Activated T-cell treated with anti-CD3 and anti-CD28 coated beads, Interleukin-2, amount 50 U/mL, for 4 hours (primary cell): ENCODE data around the gene IL1A. TPM values are rescaled to one million over a fixed set of nuclear protein-coding genes. Genes with fewer than 3 reads are reported as not detected.
A peak's percentile ranks its signal among the peaks of the same experiment; 100 is the strongest.

Source experiments
- ATAC-seq, 2 donors: fragments of 200-7000 bp; cut with Tn5 transposase; one replicate each; pipeline ENCODE4 v1.10.0; 2021
- DNase-seq: peaks from one replicate; pipeline ENCODE4 v3.0.0-alpha.2; 2020
- H3K27me3 Mint-ChIP-seq: one replicate; pipeline ENCODE4 v1.8.0; 2021; ENCODE audit warnings: low read depth, mixed read lengths
- H3K36me3 Mint-ChIP-seq: one replicate; pipeline ENCODE4 v1.8.0; 2022; ENCODE audit warnings: mixed read lengths; ENCODE audit not compliant: insufficient read depth
- H3K4me1 Mint-ChIP-seq: one replicate; pipeline ENCODE4 v1.8.0; 2021; ENCODE audit warnings: low read depth, mixed read lengths
- H3K4me3 Mint-ChIP-seq: one replicate; pipeline ENCODE4 v1.8.0; 2021; ENCODE audit warnings: mild to moderate bottlenecking, moderate library complexity, mixed read lengths
- H3K9me3 Mint-ChIP-seq: one replicate; pipeline ENCODE4 v1.8.0; 2021; ENCODE audit warnings: mixed read lengths
- total RNA-seq, 3 donors: library from RNA; stranded (reverse); gene quantifications; one replicate each; pipeline ENCODE4 v1.2.1, GENCODE V29; 2021

Gene IL1A
- total RNA-seq, 3 donors from 2014 or later: 2.0 to 4.3 (median 3.8) TPM

DNA sequence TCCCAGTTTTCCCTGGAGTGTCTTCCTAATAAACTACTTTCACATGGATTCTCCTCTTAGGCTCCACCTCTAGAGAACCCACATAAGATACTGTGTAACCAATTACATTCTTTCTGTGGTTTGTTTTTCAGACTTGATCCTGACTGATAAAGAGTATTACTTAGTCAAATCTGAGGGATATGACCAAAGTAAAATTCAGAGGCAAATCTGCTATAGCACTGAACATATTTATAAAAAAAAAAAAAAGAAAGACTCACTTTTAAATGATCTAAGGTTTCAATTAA, 33.8 kb downstream of the IL1A start:
- Mint-ChIP-seq H3K4me3 (peak overlapping the region; percentile 68), H3K4me1 (peaks cover 24% of the 10 kb centered on the region), H3K9me3 (no peaks in the 10 kb centered on the region), H3K27me3 (no peaks in the 10 kb centered on the region), H3K36me3 (no peaks in the 10 kb centered on the region)
- ATAC-seq (peak in 1 of 2 donors; percentile 25), DNase-seq (no peak)

DNA sequence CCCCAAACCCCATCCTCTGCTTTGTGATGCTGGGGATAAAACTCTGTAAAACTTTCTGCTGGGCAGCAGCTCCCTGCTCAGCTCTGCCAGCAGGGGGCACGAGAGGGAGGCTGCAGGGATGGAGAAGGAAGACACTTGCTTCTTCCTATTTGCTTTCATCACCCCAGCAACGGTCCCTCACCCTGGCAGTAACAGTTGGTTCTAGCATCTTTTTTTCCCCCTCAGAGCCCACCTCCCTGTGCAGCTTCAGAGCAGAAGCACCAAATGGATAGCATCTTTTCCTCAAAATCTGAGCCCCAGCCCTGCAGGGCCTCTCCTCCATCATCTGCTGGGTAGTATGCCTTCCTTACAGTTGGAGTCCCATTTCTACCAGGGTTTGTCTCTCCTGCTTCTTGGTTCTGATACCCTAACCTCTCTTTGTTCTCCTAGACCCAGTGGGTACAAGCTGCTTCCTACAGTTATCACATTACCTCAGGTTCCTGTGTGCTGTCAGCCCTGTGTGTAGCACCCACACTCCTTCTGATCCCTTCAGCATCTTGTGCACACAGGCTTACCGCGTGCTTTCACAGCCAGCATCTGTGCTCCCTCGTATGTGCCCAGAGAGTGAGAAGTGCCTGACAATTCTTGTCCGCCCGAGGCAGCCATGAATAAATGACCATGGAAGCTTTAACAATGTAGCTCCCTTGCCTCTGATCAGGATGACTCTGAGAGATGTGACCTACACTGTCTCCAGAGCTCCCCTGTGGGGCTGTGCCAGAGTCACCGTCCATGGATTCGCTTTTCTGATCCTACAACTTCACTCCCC, 34.3 kb downstream of the IL1A start:
- Mint-ChIP-seq H3K36me3 (no peaks in the 10 kb centered on the region), H3K9me3 (no peaks in the 10 kb centered on the region), H3K27me3 (no peaks in the 10 kb centered on the region), H3K4me3 (peak overlapping the region; percentile 68), H3K4me1 (peaks cover 20% of the 10 kb centered on the region)
- DNase-seq (peak; percentile 75), ATAC-seq (peak; percentile 85 to 89)

DNA sequence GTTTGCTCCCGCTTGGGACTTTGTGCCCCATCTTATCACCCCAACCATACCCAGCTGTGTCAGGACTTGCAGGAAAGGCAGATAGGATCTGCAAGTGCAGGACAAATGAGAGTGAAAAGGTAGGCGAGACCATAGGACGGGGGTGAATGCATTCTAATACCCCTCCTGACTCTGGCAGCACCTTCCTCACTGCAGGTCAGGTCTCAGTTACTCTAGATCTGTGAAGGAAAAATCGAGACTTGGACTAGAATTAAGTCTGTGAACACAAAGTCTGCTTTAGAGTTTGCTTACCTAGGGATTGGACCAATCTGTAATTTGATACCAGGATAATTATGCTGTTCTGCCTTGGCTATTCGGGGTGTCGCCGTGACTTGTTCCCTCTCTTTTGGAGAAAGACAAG, 43.8 kb downstream of the IL1A start:
- ATAC-seq (no peak), DNase-seq (no peak)
- Mint-ChIP-seq H3K4me3 (no peak overlapping the region), H3K27me3 (no peaks in the 10 kb centered on the region), H3K36me3 (peaks cover 2% of the 10 kb centered on the region), H3K4me1 (no peaks in the 10 kb centered on the region), H3K9me3 (no peaks in the 10 kb centered on the region)

DNA sequence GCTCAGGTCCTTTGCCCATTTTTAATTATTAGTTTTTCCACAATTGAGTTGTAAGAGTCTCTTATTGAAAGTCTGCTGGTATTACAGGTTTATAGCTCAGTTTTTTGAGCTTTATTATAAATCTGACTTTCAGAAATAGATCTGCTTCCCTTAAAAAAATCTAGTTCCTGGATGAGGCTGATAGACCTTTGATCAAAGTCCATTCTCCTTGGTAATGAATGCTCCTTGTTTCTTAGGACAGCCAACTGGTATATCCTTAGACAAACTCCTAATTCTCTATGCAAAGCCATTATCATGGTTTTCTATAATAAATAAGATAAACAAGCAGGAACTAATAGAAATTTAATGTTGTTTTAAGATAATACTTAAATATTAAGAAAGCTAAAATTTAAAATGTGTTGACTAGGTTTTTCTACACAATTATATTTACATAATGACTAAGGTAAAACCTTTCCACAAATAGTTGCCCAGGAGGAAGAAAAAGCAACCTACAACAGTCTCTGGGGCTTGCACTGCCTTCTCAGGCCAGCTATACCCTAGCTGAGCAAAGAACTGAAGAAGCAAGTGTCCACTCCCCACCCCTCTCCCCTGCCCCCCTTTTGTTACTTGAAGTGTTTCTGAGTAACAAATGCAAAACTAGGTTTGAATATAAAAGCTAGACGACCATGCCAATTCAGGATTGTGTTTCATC, 46.6 kb downstream of the IL1A start:
- ATAC-seq (no peak), DNase-seq (no peak)
- Mint-ChIP-seq H3K36me3 (no peaks in the 10 kb centered on the region), H3K27me3 (no peaks in the 10 kb centered on the region), H3K9me3 (no peaks in the 10 kb centered on the region), H3K4me1 (no peaks in the 10 kb centered on the region), H3K4me3 (no peak overlapping the region)

DNA sequence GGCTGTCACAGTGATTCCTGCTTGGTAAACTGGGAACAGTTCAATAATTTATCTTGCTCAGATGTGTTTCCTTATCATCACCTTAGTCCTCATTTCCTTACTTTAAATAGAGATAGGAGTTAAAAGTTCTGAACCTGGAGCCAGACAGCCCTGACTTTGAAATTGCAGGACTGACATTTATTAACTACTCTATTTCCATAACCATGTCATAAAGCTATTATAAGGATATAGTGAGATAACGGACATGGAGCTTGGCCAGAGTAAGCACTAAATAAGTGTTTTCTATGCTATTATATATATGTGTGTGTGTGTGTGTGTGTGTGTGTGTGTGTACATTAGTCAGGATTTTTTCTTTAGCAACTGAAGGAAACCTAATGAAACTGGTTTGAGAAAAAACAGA, 50.4 kb downstream of the IL1A start:
- Mint-ChIP-seq H3K4me3 (no peak overlapping the region), H3K9me3 (no peaks in the 10 kb centered on the region), H3K36me3 (no peaks in the 10 kb centered on the region), H3K4me1 (no peaks in the 10 kb centered on the region), H3K27me3 (no peaks in the 10 kb centered on the region)
- no peak for DNase-seq
- ATAC-seq: no peak

DNA sequence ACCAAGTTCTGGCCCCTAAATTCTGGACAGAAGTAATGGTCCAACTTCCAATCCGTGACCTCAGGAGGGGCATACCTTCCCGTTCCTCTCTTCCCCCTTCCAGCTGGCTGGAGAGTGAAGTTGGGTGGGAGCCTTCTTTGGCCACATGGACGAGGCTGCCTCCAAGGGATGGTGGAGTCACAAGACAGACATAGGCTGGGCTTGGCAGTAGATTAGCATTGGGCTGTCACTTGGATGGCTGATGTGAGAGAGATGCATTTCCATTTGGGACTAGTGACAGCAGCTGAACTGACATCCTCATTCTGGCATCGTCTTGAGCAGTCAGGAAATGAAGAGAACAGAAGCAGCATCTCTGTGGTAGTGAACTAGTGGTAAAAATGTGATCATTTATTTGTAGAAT, 50.8 kb downstream of the IL1A start:
- ATAC-seq: no peak
- Mint-ChIP-seq H3K9me3 (no peaks in the 10 kb centered on the region), H3K27me3 (no peaks in the 10 kb centered on the region), H3K4me1 (no peaks in the 10 kb centered on the region), H3K4me3 (no peak overlapping the region), H3K36me3 (no peaks in the 10 kb centered on the region)
- no peak for DNase-seq

DNA sequence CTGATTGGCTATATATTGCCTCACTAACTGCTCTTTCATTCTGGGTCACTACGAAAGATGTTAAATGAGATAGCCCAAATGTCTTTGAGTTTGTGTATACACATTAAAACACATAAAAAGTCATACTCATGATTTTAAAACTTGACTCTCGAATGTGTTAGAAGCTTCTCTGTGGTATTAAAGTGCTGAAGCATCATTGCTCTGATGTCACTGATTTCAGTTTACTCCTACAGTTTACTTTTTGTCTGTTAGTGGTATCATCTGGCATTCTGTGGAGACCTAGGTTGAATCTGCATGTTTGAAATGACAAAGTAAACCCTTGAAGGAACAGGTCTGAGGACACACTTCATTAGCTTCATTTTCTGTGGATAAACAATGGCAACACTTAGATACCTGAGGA, 52.8 kb downstream of the IL1A start:
- H3K4me1 Mint-ChIP-seq: peaks cover 4% of the 10 kb centered on the region
- DNase-seq (no peak), ATAC-seq (no peak)
- H3K9me3 Mint-ChIP-seq: no peaks in the 10 kb centered on the region
- H3K27me3 Mint-ChIP-seq: peaks cover 4% of the 10 kb centered on the region
- no peak overlapping the region for H3K4me3 Mint-ChIP-seq
- no peaks in the 10 kb centered on the region for H3K36me3 Mint-ChIP-seq

DNA sequence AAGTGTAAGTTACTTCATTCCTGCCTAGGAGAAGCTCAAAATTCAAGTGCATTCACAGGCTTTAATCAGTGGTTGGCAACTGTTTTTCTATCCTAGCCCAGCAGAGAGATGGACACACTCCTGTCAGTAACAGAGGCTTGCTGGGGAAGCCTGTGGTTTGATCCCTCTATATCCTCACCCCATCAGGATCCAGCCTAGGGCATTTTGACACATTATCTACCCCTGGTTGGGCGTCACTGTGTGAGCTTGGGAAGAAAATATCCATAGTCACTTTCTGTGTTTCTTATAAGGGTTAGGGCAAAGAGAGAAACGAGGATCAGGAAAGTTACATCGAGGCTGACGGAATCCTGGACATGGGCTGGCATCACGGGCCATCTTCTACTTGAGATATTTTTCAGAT, 53.5 kb downstream of the IL1A start:
- Mint-ChIP-seq H3K27me3 (peaks cover 4% of the 10 kb centered on the region), H3K9me3 (no peaks in the 10 kb centered on the region), H3K4me1 (peaks cover 5% of the 10 kb centered on the region), H3K4me3 (no peak overlapping the region), H3K36me3 (no peaks in the 10 kb centered on the region)
- ATAC-seq (no peak), DNase-seq (no peak)

DNA sequence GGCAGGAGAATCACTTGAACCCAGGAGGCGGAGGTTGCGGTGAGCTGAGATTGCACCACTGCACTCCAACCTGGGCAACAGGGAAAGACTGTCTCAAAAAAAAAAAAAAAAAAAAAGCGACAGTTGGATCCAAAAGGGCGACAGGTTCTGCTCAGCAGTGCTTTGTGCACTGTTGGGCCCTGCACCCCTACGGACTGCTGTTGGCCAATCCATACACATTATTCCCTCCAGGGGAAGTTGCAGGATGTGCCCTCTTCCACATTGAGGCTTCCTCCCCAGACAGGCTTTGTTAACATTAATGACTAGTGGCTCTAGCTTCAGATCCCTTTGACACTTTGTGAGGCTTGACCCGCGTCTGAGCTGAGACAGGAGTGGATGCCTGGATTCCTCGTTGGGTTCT, 54.1 kb downstream of the IL1A start:
- ATAC-seq: no peak
- no peaks in the 10 kb centered on the region for H3K36me3 Mint-ChIP-seq
- peaks cover 4% of the 10 kb centered on the region for H3K27me3 Mint-ChIP-seq
- H3K4me1 Mint-ChIP-seq: peaks cover 5% of the 10 kb centered on the region
- no peak overlapping the region for H3K4me3 Mint-ChIP-seq
- DNase-seq: no peak
- H3K9me3 Mint-ChIP-seq: no peaks in the 10 kb centered on the region

DNA sequence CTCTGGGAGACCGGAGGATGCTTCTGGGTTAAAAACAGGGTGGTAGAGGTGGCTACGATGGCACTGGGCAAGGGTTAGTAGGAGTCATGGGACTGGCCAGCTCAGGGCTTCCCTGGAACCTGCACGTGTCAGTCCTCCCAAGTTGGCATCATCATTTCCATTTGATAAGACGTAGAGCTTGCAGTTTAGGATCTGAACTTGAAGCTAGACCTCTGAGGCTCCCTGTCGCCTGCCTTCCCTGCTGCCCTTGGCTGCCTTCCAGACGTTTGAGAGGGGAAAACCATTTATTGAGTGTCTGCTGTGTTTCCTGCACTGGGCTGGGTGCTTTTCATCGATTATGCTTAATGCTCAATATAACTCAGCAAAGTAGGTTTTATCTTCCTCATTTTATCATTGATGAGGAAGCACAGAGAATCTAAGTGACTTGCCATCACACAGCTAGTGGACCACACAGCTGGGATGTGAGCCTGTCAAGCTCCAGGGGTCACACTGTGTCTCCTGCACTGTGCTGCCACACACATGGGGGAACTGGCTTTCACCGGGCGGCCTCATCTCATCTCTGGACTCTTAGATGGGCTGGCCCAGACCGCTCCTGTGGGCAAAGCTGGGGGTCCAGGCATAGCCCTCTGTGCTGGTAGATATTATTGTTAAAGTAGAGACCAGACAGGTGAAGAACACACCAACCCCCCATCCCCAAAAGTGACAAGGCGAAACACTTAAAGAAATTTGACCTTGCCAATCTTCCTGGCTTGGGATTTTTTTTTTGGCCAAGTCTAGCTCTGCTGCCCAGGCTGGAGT, 55.7 kb downstream of the IL1A start:
- Mint-ChIP-seq H3K9me3 (no peaks in the 10 kb centered on the region), H3K4me3 (no peak overlapping the region), H3K27me3 (peaks cover 4% of the 10 kb centered on the region), H3K4me1 (peaks cover 5% of the 10 kb centered on the region), H3K36me3 (no peaks in the 10 kb centered on the region)
- ATAC-seq: no peak
- no peak for DNase-seq

DNA sequence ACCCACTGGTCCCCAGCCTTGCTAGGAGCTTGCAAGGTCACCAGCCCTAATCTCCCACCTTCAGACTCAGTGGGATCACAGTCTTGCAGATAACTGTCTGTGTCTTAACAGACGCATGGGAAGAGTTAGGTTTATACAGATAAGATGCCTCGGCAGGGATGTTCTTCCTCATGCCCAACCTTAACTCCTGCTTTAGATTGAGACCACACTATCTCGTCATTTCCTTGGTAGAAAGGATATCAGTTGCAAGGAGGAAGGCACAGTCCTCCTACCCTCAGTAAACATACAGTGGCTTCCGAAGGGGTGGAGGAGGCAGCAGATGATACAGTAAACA, 56.3 kb downstream of the IL1A start:
- H3K27me3 Mint-ChIP-seq: peaks cover 4% of the 10 kb centered on the region
- ATAC-seq (no peak), DNase-seq (no peak)
- no peak overlapping the region for H3K4me3 Mint-ChIP-seq
- peaks cover 5% of the 10 kb centered on the region for H3K4me1 Mint-ChIP-seq
- no peaks in the 10 kb centered on the region for H3K36me3 Mint-ChIP-seq
- H3K9me3 Mint-ChIP-seq: no peaks in the 10 kb centered on the region

DNA sequence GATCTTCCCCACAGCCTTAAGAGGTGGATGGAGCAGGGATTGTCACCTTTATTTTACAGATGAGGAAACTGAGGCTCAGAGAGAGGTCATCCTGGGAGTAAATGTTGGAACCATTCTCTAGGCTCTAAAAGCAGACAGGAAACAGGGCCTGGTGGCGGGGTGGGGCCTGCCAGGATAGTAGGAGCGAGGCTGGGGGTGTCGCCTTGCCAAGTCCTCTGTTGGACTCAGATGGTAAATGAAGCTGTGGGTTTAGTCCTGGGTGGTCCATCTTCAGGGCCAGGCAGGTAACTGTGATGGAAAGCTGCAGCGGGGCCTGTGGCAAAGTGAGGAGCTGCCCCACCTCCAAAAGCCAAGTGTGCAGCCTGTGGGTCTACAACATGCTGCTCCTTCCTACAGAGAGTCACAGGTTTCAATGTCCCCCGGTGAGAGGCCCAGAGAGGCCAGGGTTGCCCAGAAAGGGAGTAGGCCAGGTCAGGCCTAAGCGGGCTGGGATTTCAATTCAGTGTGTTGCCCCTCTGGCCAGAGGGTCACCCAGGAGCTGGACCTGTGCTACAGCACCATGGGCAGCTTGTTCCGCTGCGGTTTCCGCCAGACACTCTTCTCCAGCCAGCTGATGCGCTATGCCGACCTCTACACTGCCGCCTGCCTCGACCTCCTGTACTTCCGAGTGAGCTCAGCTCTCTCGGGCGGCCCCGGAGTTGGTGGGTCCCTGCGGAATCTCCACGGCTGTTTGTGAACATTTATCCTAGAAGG, 56.8 kb downstream of the IL1A start:
- H3K4me1 Mint-ChIP-seq: peaks cover 5% of the 10 kb centered on the region
- ATAC-seq (no peak), DNase-seq (no peak)
- no peak overlapping the region for H3K4me3 Mint-ChIP-seq
- H3K36me3 Mint-ChIP-seq: no peaks in the 10 kb centered on the region
- no peaks in the 10 kb centered on the region for H3K9me3 Mint-ChIP-seq
- peaks cover 4% of the 10 kb centered on the region for H3K27me3 Mint-ChIP-seq

DNA sequence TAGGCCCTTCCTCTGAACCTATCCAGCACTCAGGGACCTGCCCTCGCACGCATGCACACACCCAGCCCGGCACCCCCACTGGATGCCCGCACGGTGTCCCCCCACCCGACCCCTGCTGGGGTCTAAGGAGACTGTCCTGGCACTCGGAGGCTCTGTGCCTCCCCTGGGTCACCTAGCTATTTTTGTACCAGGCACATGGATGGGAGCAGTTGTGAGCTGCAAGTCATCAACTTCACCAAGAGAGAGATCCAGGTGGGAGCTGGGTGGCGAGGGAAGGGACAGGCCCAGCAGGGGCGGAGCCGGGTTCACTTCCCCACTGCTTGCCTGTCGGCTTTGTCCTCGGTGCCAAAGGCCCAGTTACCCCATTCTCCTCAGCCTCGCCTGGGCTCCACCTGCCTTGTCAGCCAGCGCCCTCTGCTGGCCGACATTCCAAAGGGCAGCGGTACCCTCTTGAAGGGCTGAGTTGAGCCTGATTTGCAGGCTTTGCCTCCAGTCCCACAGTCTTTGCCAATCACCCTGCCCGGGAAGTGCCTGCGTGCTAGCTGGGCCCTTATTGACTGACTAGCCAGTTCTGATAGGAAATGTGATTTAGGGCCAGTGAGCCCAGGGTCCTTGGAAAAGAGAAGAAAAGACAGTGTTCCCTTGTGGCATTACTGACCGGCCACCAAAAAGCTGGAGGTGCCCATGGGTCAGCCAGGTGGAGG, 57.7 kb downstream of the IL1A start:
- H3K4me3 Mint-ChIP-seq: no peak overlapping the region
- H3K4me1 Mint-ChIP-seq: peaks cover 5% of the 10 kb centered on the region
- H3K27me3 Mint-ChIP-seq: peaks cover 4% of the 10 kb centered on the region
- ATAC-seq (peak; percentile 97), DNase-seq (peak; percentile 86)
- no peaks in the 10 kb centered on the region for H3K9me3 Mint-ChIP-seq
- no peaks in the 10 kb centered on the region for H3K36me3 Mint-ChIP-seq
